Neural cell (in vitro differentiated cells): ENCODE measurements around the gene KRTAP6-2. TPM values are rescaled to one million over a fixed set of nuclear protein-coding genes. Genes with fewer than 3 reads are reported as not detected.
A peak's percentile ranks its signal among the peaks of the same experiment; 100 is the strongest.

Experiments
- H2AFZ ChIP-seq: fragments of 200-600, 300-800 bp; sonication (generic), shearing (Covaris generic); 2 replicates; pipeline ENCODE4 v1.6.0; 2014; ENCODE audit warnings: low read depth, mild to moderate bottlenecking, antibody characterized with exemption, low read length, moderate library complexity
- H3F3A ChIP-seq: fragments of 200-600 bp; shearing (Covaris generic); 2 replicates; pipeline ENCODE4 v1.6.1; 2016; ENCODE audit warnings: mild to moderate bottlenecking, moderate library complexity, mixed read lengths, antibody characterized with exemption, low read length; ENCODE audit not compliant: insufficient read depth, poor library complexity, severe bottlenecking
- H3K27ac ChIP-seq: fragments of 200-600, 300-800 bp; sonication (generic), shearing (Covaris generic); 2 replicates; pipeline ENCODE4 v1.5.1; 2014; ENCODE audit warnings: mild to moderate bottlenecking, low read length, moderate library complexity
- H3K27me3 ChIP-seq: fragments of 300-800, 200-600 bp; sonication (generic), shearing (Covaris generic); 2 replicates; pipeline ENCODE4 v1.6.0; 2014; ENCODE audit warnings: mild to moderate bottlenecking, low read depth, low read length, moderate library complexity; ENCODE audit not compliant: insufficient read depth
- H3K36me3 ChIP-seq: fragments of 300-800, 200-600 bp; sonication (generic), shearing (Covaris generic); 2 replicates; pipeline ENCODE4 v1.5.1; 2014; ENCODE audit warnings: mild to moderate bottlenecking, antibody characterized with exemption, low read length, moderate library complexity; ENCODE audit not compliant: insufficient read depth
- H3K4me2 ChIP-seq: fragments of 300-800, 200-600 bp; sonication (generic), shearing (Covaris generic); 2 replicates; pipeline ENCODE4 v1.6.0; 2014; ENCODE audit warnings: mild to moderate bottlenecking, low read length
- H3K4me3 ChIP-seq: fragments of 300-800, 200-600 bp; sonication (generic), shearing (Covaris generic); 2 replicates; pipeline ENCODE4 v1.5.1; 2014; ENCODE audit warnings: mild to moderate bottlenecking, low read length, moderate library complexity
- H3K79me2 ChIP-seq: fragments of 200-600 bp; shearing (Covaris generic); replicated peaks from 2 replicates; pipeline ENCODE4 v1.6.0; 2014; ENCODE audit warnings: mild to moderate bottlenecking, low read length, moderate library complexity; ENCODE audit not compliant: insufficient read depth
- H3K9ac ChIP-seq: fragments of 300-800, 200-600 bp; sonication (generic), shearing (Covaris generic); 2 replicates; pipeline ENCODE4 v1.6.1; 2016; ENCODE audit warnings: mild to moderate bottlenecking, low read length, mixed read lengths
- H3K9me2 ChIP-seq: fragments of 200-600 bp; shearing (Covaris generic); 2 replicates; pipeline ENCODE4 v1.6.1; 2016; ENCODE audit warnings: mild to moderate bottlenecking, low read length, mixed read lengths; ENCODE audit not compliant: insufficient read depth
- H3K9me3 ChIP-seq: fragments of 200-600, 300-800 bp; sonication (generic), shearing (Covaris generic); 2 replicates; pipeline ENCODE4 v1.6.1; 2016; ENCODE audit warnings: mild to moderate bottlenecking, mixed run types, low read length, moderate library complexity, mixed read lengths
- H4K20me1 ChIP-seq: fragments of 200-600 bp; shearing (Covaris generic); 2 replicates; pipeline ENCODE4 v1.6.1; 2016; ENCODE audit warnings: mild to moderate bottlenecking, mixed run types; ENCODE audit not compliant: insufficient read depth
- EP300 ChIP-seq: fragments of 450-650 bp; conservative IDR thresholded peaks from 2 replicates; pipeline ENCODE4 v1.6.1; 2014; ENCODE audit warnings: antibody characterized with exemption, mild to moderate bottlenecking, moderate library complexity; ENCODE audit not compliant: poor library complexity, severe bottlenecking
- EZH2 ChIP-seq: fragments of 200-600, 300-800 bp; shearing (Covaris generic), sonication (generic); IDR thresholded peaks from 2 replicates; pipeline ENCODE4 v1.6.1; 2014; ENCODE audit warnings: antibody characterized with exemption, low read length, borderline replicate concordance, mild to moderate bottlenecking; ENCODE audit not compliant: insufficient read depth, poor library complexity, severe bottlenecking
- MXI1 ChIP-seq: fragments of 450-650 bp; conservative IDR thresholded peaks from 2 replicates; pipeline ENCODE4 v1.6.1; 2014; ENCODE audit warnings: antibody characterized with exemption, mild to moderate bottlenecking; ENCODE audit not compliant: poor library complexity, severe bottlenecking
- POLR2AphosphoS5 ChIP-seq: IDR thresholded peaks from 2 replicates; pipeline ENCODE4 v1.6.1; 2012
- REST ChIP-seq: IDR thresholded peaks from 2 replicates; pipeline ENCODE4 v1.6.1; 2012; ENCODE audit warnings: borderline replicate concordance
- TAF1 ChIP-seq: IDR thresholded peaks from 2 replicates; pipeline ENCODE4 v1.6.1; 2012; ENCODE audit warnings: low read depth
- polyA plus RNA-seq: library from polyadenylated mRNA; depleted of rRNA; stranded (reverse); fragments of >200 nt; gene quantifications from 2 replicates; pipeline ENCODE4 v1.2.3, GENCODE V29; 2014
- TF ChIP-seq, protein P1 (sequence below): fragments of 450-650 bp; IDR thresholded peaks from 2 replicates; pipeline ENCODE4 v1.5.1; 2014; ENCODE audit warnings: antibody characterized with exemption, mild to moderate bottlenecking, moderate library complexity; ENCODE audit not compliant: poor library complexity, severe bottlenecking

The KRTAP6-2 gene
- polyA plus RNA-seq, 1 donor from 2014 or later, result not detected

- no peaks in the 10 kb centered on the region for H3K9me2 ChIP-seq
- no peaks in the 10 kb centered on the region for H3F3A ChIP-seq
- no peak within 1 kb of the TSS for H3K4me3 ChIP-seq
- no peak within 1 kb of the TSS for H3K9ac ChIP-seq
- no peaks in the 10 kb centered on the region for H3K27me3 ChIP-seq
- no peak within 1 kb of the TSS for H3K27ac ChIP-seq
- no peaks in the 10 kb centered on the region for H3K9me3 ChIP-seq
- no peak within 1 kb of the TSS for H2AFZ ChIP-seq
- no peaks in the 10 kb centered on the region for H3K36me3 ChIP-seq
- TF ChIP-seq, protein P1, sequence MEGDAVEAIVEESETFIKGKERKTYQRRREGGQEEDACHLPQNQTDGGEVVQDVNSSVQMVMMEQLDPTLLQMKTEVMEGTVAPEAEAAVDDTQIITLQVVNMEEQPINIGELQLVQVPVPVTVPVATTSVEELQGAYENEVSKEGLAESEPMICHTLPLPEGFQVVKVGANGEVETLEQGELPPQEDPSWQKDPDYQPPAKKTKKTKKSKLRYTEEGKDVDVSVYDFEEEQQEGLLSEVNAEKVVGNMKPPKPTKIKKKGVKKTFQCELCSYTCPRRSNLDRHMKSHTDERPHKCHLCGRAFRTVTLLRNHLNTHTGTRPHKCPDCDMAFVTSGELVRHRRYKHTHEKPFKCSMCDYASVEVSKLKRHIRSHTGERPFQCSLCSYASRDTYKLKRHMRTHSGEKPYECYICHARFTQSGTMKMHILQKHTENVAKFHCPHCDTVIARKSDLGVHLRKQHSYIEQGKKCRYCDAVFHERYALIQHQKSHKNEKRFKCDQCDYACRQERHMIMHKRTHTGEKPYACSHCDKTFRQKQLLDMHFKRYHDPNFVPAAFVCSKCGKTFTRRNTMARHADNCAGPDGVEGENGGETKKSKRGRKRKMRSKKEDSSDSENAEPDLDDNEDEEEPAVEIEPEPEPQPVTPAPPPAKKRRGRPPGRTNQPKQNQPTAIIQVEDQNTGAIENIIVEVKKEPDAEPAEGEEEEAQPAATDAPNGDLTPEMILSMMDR, result no peak
- TF ChIP-seq EZH2 (no peak), EP300 (no peak), TAF1 (no peak), POLR2AphosphoS5 (no peak)
- no peak within 1 kb of the TSS for H3K4me2 ChIP-seq
- H3K79me2 ChIP-seq, result no peaks in the 10 kb centered on the region
- no peaks in the 10 kb centered on the region for H4K20me1 ChIP-seq
These were observed 8.4 kb downstream of the KRTAP6-2 start, which contains the start of gene KRTAP22-2 for GRCh38 chr21:30590297-30590696. Gene KRTAP22-2 (minus strand): TSS chr21:30590397.

DNA sequence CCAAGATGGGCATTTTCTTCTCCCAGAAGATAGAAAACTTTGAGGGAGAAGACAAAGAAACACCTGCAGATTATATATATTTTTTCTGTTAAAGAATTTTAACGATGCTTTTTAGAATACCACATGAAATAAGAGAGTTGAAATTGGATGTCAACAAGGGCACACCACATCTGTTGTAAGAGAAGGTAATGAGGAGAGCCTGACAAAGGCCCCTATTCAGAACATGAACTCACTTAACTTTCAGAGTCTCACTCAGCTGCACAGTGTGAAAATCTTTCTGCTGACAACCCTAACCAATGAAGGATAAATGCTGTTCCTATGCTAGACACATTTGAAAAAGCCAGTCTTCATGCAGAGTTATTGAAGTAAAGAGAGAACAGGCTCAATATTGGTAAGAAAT, 15.8 kb downstream of the KRTAP6-2 start:
- no peak overlapping the region for H3K4me2 ChIP-seq
- H3K4me3 ChIP-seq, result no peak overlapping the region
- H2AFZ ChIP-seq, result no peak overlapping the region
- H3F3A ChIP-seq, result no peaks in the 10 kb centered on the region
- H3K36me3 ChIP-seq, result no peaks in the 10 kb centered on the region
- no peaks in the 10 kb centered on the region for H3K79me2 ChIP-seq
- no peaks in the 10 kb centered on the region for H3K27me3 ChIP-seq
- no peak overlapping the region for H3K9ac ChIP-seq
- H3K9me2 ChIP-seq, result no peaks in the 10 kb centered on the region
- no peak overlapping the region for H3K27ac ChIP-seq
- no peaks in the 10 kb centered on the region for H3K9me3 ChIP-seq
- H4K20me1 ChIP-seq, result no peaks in the 10 kb centered on the region
- peak; percentile 7 for TF ChIP-seq POLR2AphosphoS5
- TF ChIP-seq, protein P1, result no peak
- no peak for TF ChIP-seq TAF1

DNA sequence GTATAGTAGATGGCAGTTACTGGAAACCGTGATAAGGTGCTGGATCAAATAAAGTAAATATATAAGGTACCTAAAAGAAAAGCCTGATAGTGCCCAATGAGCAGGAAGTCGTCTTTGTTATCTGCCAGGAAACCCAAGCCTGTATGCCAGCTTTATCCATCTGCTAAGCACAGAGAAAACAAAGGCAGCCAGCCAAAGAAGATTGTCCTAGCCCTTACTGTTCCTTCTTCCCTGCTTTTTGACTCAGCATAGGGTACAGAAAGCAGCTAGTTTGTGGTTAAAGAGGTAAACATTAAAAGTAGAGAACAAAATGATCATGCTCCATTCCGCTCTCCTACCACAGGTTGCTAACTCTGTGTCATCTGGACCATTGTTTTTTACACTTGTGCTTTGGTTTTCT, 18.6 kb downstream of the KRTAP6-2 start:
- Histone ChIP-seq H3K4me3 (no peak overlapping the region), H3K9ac (no peak overlapping the region), H3K9me3 (no peaks in the 10 kb centered on the region), H3K9me2 (no peaks in the 10 kb centered on the region), H3K79me2 (no peaks in the 10 kb centered on the region), H4K20me1 (no peaks in the 10 kb centered on the region), H2AFZ (no peak overlapping the region), H3K36me3 (no peaks in the 10 kb centered on the region), H3F3A (no peaks in the 10 kb centered on the region), H3K27ac (no peak overlapping the region), H3K4me2 (no peak overlapping the region), H3K27me3 (no peaks in the 10 kb centered on the region)
- TF ChIP-seq MXI1 (no peak), POLR2AphosphoS5 (no peak), REST (no peak)
